H9 (cell line): ENCODE data around the gene SUPT6H. TPM values are rescaled to one million over a fixed set of nuclear protein-coding genes. Genes with fewer than 3 reads are reported as not detected.

Experiments used
- DNase-seq: peaks from one replicate; pipeline ENCODE4 v3.0.0-alpha.2; 2017
- H2AFZ ChIP-seq: one replicate; pipeline ENCODE4 v1.6.1; 2013; ENCODE audit warnings: mild to moderate bottlenecking, low read length, control low read depth, moderate library complexity
- H2AK5ac ChIP-seq: 2 replicates; pipeline ENCODE4 v1.6.1; 2013; ENCODE audit warnings: low read length, control low read depth, mixed read lengths; ENCODE audit not compliant: insufficient read length
- H2BK120ac ChIP-seq: one replicate; pipeline ENCODE4 v1.6.1; 2013; ENCODE audit warnings: low read depth, mild to moderate bottlenecking, low read length, control low read depth, inconsistent platforms; ENCODE audit not compliant: poor library complexity, severe bottlenecking
- H2BK12ac ChIP-seq: 2 replicates; pipeline ENCODE4 v1.6.1; 2013; ENCODE audit warnings: low read length, control low read depth, mixed read lengths, low read depth; ENCODE audit not compliant: insufficient read length
- H2BK15ac ChIP-seq: 2 replicates; pipeline ENCODE4 v1.6.1; 2013; ENCODE audit warnings: low read depth, low read length, control low read depth
- H2BK20ac ChIP-seq: one replicate; pipeline ENCODE4 v1.6.1; 2013; ENCODE audit warnings: low read depth, mild to moderate bottlenecking, low read length, control low read depth, inconsistent platforms; ENCODE audit not compliant: poor library complexity, severe bottlenecking
- H2BK5ac ChIP-seq: 2 replicates; pipeline ENCODE4 v1.6.1; 2013; ENCODE audit warnings: low read length, control low read depth, mixed read lengths; ENCODE audit not compliant: insufficient read length
- H3K14ac ChIP-seq: 2 replicates; pipeline ENCODE4 v1.6.1; 2013; ENCODE audit warnings: low read length, control low read depth; ENCODE audit not compliant: insufficient read depth
- H3K18ac ChIP-seq: 2 replicates; pipeline ENCODE4 v1.6.1; 2013; ENCODE audit warnings: low read depth, mild to moderate bottlenecking, mixed read lengths, low read length, control low read depth; ENCODE audit not compliant: insufficient read length
- H3K23ac ChIP-seq: 2 replicates; pipeline ENCODE4 v1.6.1; 2013; ENCODE audit warnings: low read length, control low read depth, mixed read lengths, low read depth; ENCODE audit not compliant: insufficient read length
- H3K23me2 ChIP-seq: 2 replicates; pipeline ENCODE4 v1.6.1; 2013; ENCODE audit warnings: low read depth, mild to moderate bottlenecking, mixed read lengths, low read length, control low read depth; ENCODE audit not compliant: insufficient read length, poor library complexity, severe bottlenecking
- H3K27ac ChIP-seq: 2 replicates; pipeline ENCODE4 v1.5.1; 2013; ENCODE audit warnings: low read length, control low read depth, mixed read lengths, low read depth; ENCODE audit not compliant: insufficient read length
- H3K27me3 ChIP-seq: 2 replicates; pipeline ENCODE4 v1.6.1; 2013; ENCODE audit warnings: low read length, control low read depth, inconsistent platforms; ENCODE audit not compliant: insufficient read depth
- H3K4ac ChIP-seq: 2 replicates; pipeline ENCODE4 v1.6.1; 2013; ENCODE audit warnings: low read depth, mild to moderate bottlenecking, control low read depth, inconsistent platforms, low read length, moderate library complexity
- H3K4me1 ChIP-seq: 2 replicates; pipeline ENCODE4 v1.6.1; 2013; ENCODE audit warnings: low read length, control low read depth, inconsistent platforms; ENCODE audit not compliant: insufficient read depth
- H3K4me2 ChIP-seq: 2 replicates; pipeline ENCODE4 v1.6.1; 2013; ENCODE audit warnings: low read length, control low read depth, mixed read lengths; ENCODE audit not compliant: insufficient read length, insufficient read depth
- H3K56ac ChIP-seq: 2 replicates; pipeline ENCODE4 v1.6.1; 2013; ENCODE audit warnings: low read depth, mild to moderate bottlenecking, mixed read lengths, low read length, control low read depth; ENCODE audit not compliant: insufficient read length
- H3K79me1 ChIP-seq: 2 replicates; pipeline ENCODE4 v1.6.1; 2013; ENCODE audit warnings: low read depth, mild to moderate bottlenecking, moderate library complexity, low read length, control low read depth, inconsistent platforms; ENCODE audit not compliant: insufficient read depth, poor library complexity, severe bottlenecking
- H3K79me2 ChIP-seq: 2 replicates; pipeline ENCODE4 v1.6.1; 2013; ENCODE audit warnings: low read length, control low read depth, inconsistent platforms; ENCODE audit not compliant: insufficient read depth
- H3K9ac ChIP-seq: 2 replicates; pipeline ENCODE4 v1.6.1; 2013; ENCODE audit warnings: low read length, control low read depth, mixed read lengths; ENCODE audit not compliant: insufficient read length; ENCODE audit errors: extremely low read depth
- H3K9me3 ChIP-seq: one replicate; pipeline ENCODE4 v1.6.1; 2013; ENCODE audit warnings: low read depth, low read length, inconsistent platforms; ENCODE audit not compliant: control insufficient read depth
- H3T11ph ChIP-seq: one replicate; pipeline ENCODE4 v1.6.1; 2013; ENCODE audit warnings: mild to moderate bottlenecking, low read length, control low read depth, inconsistent platforms
- H4K20me1 ChIP-seq: one replicate; pipeline ENCODE4 v1.6.1; 2013; ENCODE audit not compliant: control insufficient read depth, insufficient read length, insufficient read depth
- H4K5ac ChIP-seq: 2 replicates; pipeline ENCODE4 v1.6.1; 2013; ENCODE audit warnings: low read depth, mild to moderate bottlenecking, mixed read lengths, low read length, control low read depth; ENCODE audit not compliant: insufficient read length
- H4K8ac ChIP-seq: replicated peaks from 2 replicates; pipeline ENCODE4 v1.6.1; 2013; ENCODE audit warnings: low read length, control low read depth, mixed read lengths, low read depth; ENCODE audit not compliant: insufficient read length
- H4K91ac ChIP-seq: 2 replicates; pipeline ENCODE4 v1.6.1; 2013; ENCODE audit warnings: low read depth, mild to moderate bottlenecking, moderate library complexity, mixed read lengths, low read length, control low read depth; ENCODE audit not compliant: insufficient read length
- H3K27ac Mint-ChIP-seq, 3 experiments: 2 replicates in 2 of 3; 3 replicates in 1 of 3; pipeline ENCODE4 v1.8.0; 2020 to 2021; ENCODE audit warnings: mixed read lengths in 3 of 3, mild to moderate bottlenecking in 1 of 3, moderate library complexity in 1 of 3
- H3K27me3 Mint-ChIP-seq: 2 replicates; pipeline ENCODE4 v1.8.0; 2021; ENCODE audit warnings: low read depth, mild to moderate bottlenecking, moderate library complexity, mixed read lengths
- H3K36me3 Mint-ChIP-seq, 3 experiments: 2 replicates in 2 of 3; 3 replicates in 1 of 3; pipeline ENCODE4 v1.8.0; 2020 to 2021; ENCODE audit warnings: low read depth in 3 of 3, mixed read lengths in 3 of 3; ENCODE audit not compliant: insufficient read depth in 1 of 3
- H3K4me1 Mint-ChIP-seq, 2 experiments: 2 replicates each; pipeline ENCODE4 v1.8.0; 2020; ENCODE audit warnings: mixed read lengths in 2 of 2
- H3K4me3 Mint-ChIP-seq, 2 experiments: 2 replicates in 1 of 2; 3 replicates in 1 of 2; pipeline ENCODE4 v1.8.0; 2020 to 2021; ENCODE audit warnings: mild to moderate bottlenecking in 2 of 2, mixed read lengths in 2 of 2, moderate library complexity in 1 of 2
- H3K9me3 Mint-ChIP-seq, 2 experiments: 2 replicates in 1 of 2; 3 replicates in 1 of 2; pipeline ENCODE4 v1.8.0; 2020; ENCODE audit warnings: mild to moderate bottlenecking in 2 of 2, mixed read lengths in 2 of 2, moderate library complexity in 1 of 2
- CTCF ChIP-seq: fragments of 200-600 bp; sonication (generic); conservative IDR thresholded peaks from 3 replicates; pipeline ENCODE4 v1.8.0; 2021; ENCODE audit warnings: antibody characterized with exemption, mild to moderate bottlenecking
- WGBS: extraction: QIAGEN DNeasy Blood & Tissue Kit; methylation state at CpG from one replicate; pipeline ENCODE4 v1.1.7; 2013; ENCODE audit warnings: missing lambda C conversion rate, low lambda C conversion rate, mixed read lengths; ENCODE audit not compliant: insufficient read length; ENCODE audit errors: extremely low coverage; 5-methylcytosine and 5-hydroxymethylcytosine counted together
- total RNA-seq: library from RNA; stranded (reverse); gene quantifications from 2 replicates; pipeline ENCODE4 v1.2.1, GENCODE V29; 2021

SUPT6H gene
- total RNA-seq, 1 experiment from 2014 or later, result 85.8 TPM

GRCh38 chr17:28737770-28738679 is 76.0 kb downstream of the SUPT6H start:
- H3K4me1 Mint-ChIP-seq, result peaks cover 1% of the 10 kb centered on the region in 2 experiments; a peak in 2 of 4 replicates
- Histone ChIP-seq H3K4ac (no peak overlapping the region), H4K91ac (no peak overlapping the region), H3K4me1 (no peaks in the 10 kb centered on the region), H3K9me3 (no peaks in the 10 kb centered on the region), H3K23me2 (peaks cover 2% of the 10 kb centered on the region), H2AFZ (no peak overlapping the region), H3K14ac (no peak overlapping the region), H4K5ac (no peak overlapping the region), H2BK20ac (no peak overlapping the region), H2BK12ac (no peak overlapping the region), H3K27me3 (no peaks in the 10 kb centered on the region), H3K23ac (no peak overlapping the region), H3K18ac (no peak overlapping the region), H3K4me2 (no peak overlapping the region), H3K56ac (no peak overlapping the region), H4K8ac (no peak overlapping the region), H3K79me1 (no peaks in the 10 kb centered on the region), H3K9ac (no peak overlapping the region), H3K79me2 (no peaks in the 10 kb centered on the region), H2BK120ac (no peak overlapping the region), H3K27ac (no peak overlapping the region), H4K20me1 (no peaks in the 10 kb centered on the region), H3T11ph (no peak overlapping the region), H2BK15ac (no peak overlapping the region), H2BK5ac (no peak overlapping the region), H2AK5ac (no peak overlapping the region)
- H3K36me3 Mint-ChIP-seq, result peaks cover 20 to 52% (median 28%) of the 10 kb centered on the region in 3 experiments; a peak in 6 of 7 replicates
- H3K27ac Mint-ChIP-seq, result no peak overlapping the region
- H3K27me3 Mint-ChIP-seq, result no peaks in the 10 kb centered on the region
- no peak overlapping the region for H3K4me3 Mint-ChIP-seq
- H3K9me3 Mint-ChIP-seq, result no peaks in the 10 kb centered on the region
- TF ChIP-seq CTCF, result no peak
- DNase-seq, result no peak
- WGBS, result no CpG with 5 or more reads among the region's 22 CpGs
